ENCODE results near the gene P2RX3.

Gene P2RX3

GRCh38 chr11:57315491-57315890, 22.7 kb upstream of the P2RX3 start:
- Mint-ChIP-seq H3K9me3 (no peaks in the 10 kb centered on the region), H3K27ac (no peak overlapping the region), H3K27me3 (ENCODE audit: low read depth) (no peaks in the 10 kb centered on the region), H3K4me1 (ENCODE audit: low read depth) (peaks cover 8% of the 10 kb centered on the region), H3K4me3 (no peak overlapping the region), H3K36me3 (ENCODE audit: low read depth) (peaks cover 3% of the 10 kb centered on the region)

DNA sequence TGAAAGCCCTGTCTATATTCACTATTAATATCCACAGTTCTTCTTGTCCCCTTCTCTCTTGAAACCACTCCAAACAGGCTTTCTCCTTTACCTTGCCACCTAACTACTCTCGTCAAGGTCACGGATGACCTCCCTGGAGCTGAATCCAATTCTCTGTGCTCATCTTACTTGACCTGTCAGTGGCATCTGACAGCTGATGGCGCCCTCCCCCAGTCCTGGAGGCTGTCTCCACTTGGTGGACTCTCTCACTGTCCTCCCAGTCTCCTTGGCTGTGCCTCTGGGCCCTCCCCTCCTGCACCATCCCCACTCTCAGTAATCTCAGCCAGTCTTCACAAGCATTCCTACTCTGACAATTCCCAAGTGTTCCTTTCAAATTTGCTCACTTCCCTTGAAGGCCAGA, 22.1 kb upstream of the P2RX3 start:
- Mint-ChIP-seq H3K36me3 (ENCODE audit: low read depth) (peaks cover 6% of the 10 kb centered on the region), H3K9me3 (no peaks in the 10 kb centered on the region), H3K4me3 (no peak overlapping the region), H3K27ac (no peak overlapping the region), H3K4me1 (ENCODE audit: low read depth) (peaks cover 3% of the 10 kb centered on the region), H3K27me3 (ENCODE audit: low read depth) (no peaks in the 10 kb centered on the region)

- H3K4me3 Mint-ChIP-seq, result no peak overlapping the region
- no peak overlapping the region for H3K27ac Mint-ChIP-seq
- H3K4me1 Mint-ChIP-seq (ENCODE audit: low read depth), result peaks cover 13% of the 10 kb centered on the region
- no peaks in the 10 kb centered on the region for H3K27me3 Mint-ChIP-seq (ENCODE audit: low read depth)
- H3K9me3 Mint-ChIP-seq, result no peaks in the 10 kb centered on the region
- peaks cover 6% of the 10 kb centered on the region for H3K36me3 Mint-ChIP-seq (ENCODE audit: low read depth)
These were observed 20.0 kb upstream of the P2RX3 start for GRCh38 chr11:57318178-57318577.

GRCh38 chr11:57320067-57320718, 18.0 kb upstream of the P2RX3 start:
- Mint-ChIP-seq H3K27me3 (ENCODE audit: low read depth) (no peaks in the 10 kb centered on the region), H3K27ac (no peak overlapping the region), H3K4me1 (ENCODE audit: low read depth) (peaks cover 23% of the 10 kb centered on the region), H3K4me3 (no peak overlapping the region), H3K9me3 (no peaks in the 10 kb centered on the region), H3K36me3 (ENCODE audit: low read depth) (peaks cover 6% of the 10 kb centered on the region)

DNA sequence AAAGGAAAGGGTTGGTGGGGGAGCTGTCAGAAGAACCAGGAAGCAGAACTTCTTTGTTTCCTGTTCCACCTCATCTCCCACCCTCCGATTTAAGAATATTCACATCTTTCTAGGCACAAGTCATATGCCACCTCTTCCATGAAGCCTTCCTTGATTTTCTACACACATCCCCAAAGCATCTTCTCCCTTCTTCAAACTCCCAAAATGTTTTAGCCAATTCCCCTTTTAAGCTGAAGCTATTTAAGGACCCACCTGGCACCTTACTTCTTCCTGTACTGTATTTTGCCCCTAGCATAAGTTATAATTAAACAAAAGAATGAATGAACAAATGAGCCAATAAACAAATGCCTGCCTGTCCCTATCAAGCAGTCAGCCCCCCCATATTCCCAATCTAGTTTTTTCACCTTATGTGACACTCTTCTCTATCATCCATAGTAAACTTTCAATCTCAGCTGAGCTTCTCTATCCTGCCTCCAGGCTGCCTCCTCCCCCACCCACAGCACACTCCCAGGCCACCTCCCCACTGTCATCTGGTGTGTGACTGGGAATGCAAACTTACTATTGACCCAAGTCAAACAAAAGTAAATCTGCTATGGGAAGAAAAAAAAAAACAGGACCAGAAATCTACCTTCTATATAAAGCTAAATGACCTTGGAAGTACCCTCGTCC, 17.3 kb upstream of the P2RX3 start:
- Mint-ChIP-seq H3K36me3 (ENCODE audit: low read depth) (peaks cover 11% of the 10 kb centered on the region), H3K27ac (no peak overlapping the region), H3K9me3 (no peaks in the 10 kb centered on the region), H3K4me3 (no peak overlapping the region), H3K4me1 (ENCODE audit: low read depth) (peaks cover 29% of the 10 kb centered on the region), H3K27me3 (ENCODE audit: low read depth) (no peaks in the 10 kb centered on the region)

GRCh38 chr11:57321388-57322255, 16.5 kb upstream of the P2RX3 start:
- peak overlapping the region; percentile 39 for H3K4me3 Mint-ChIP-seq
- peaks cover 16% of the 10 kb centered on the region for H3K36me3 Mint-ChIP-seq (ENCODE audit: low read depth)
- H3K27ac Mint-ChIP-seq, result no peak overlapping the region
- H3K9me3 Mint-ChIP-seq, result no peaks in the 10 kb centered on the region
- H3K4me1 Mint-ChIP-seq (ENCODE audit: low read depth), result peaks cover 37% of the 10 kb centered on the region
- no peaks in the 10 kb centered on the region for H3K27me3 Mint-ChIP-seq (ENCODE audit: low read depth)

GRCh38 chr11:57322256-57323166, 15.6 kb upstream of the P2RX3 start:
- H3K36me3 Mint-ChIP-seq (ENCODE audit: low read depth), result peaks cover 25% of the 10 kb centered on the region
- H3K27ac Mint-ChIP-seq, result peak overlapping the region; percentile 58
- peaks cover 43% of the 10 kb centered on the region for H3K4me1 Mint-ChIP-seq (ENCODE audit: low read depth)
- H3K27me3 Mint-ChIP-seq (ENCODE audit: low read depth), result no peaks in the 10 kb centered on the region
- H3K4me3 Mint-ChIP-seq, result peak overlapping the region; percentile 85
- no peaks in the 10 kb centered on the region for H3K9me3 Mint-ChIP-seq

- Mint-ChIP-seq H3K27me3 (ENCODE audit: low read depth) (no peaks in the 10 kb centered on the region), H3K4me1 (ENCODE audit: low read depth) (peaks cover 46% of the 10 kb centered on the region), H3K9me3 (no peaks in the 10 kb centered on the region), H3K4me3 (peak overlapping the region; percentile 85), H3K27ac (peak overlapping the region; percentile 75), H3K36me3 (ENCODE audit: low read depth) (peaks cover 30% of the 10 kb centered on the region)
These were observed 14.8 kb upstream of the P2RX3 start for GRCh38 chr11:57323167-57323854.

DNA sequence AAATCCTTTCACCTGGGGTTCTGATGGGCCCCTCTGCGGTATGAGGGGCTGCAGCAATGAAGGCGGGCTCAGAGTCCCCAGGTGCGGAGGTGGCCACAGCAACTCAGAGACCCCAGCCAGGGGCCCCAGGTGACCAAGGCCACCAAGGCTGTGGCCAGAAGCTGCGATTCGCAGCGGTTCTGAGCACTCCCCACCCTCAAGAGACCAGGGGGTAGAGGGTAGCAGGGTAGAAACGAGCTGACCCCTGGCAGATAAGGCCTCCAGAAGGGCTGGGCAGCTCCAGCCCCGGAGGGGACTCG, 14.3 kb upstream of the P2RX3 start:
- peaks cover 46% of the 10 kb centered on the region for H3K4me1 Mint-ChIP-seq (ENCODE audit: low read depth)
- peaks cover 35% of the 10 kb centered on the region for H3K36me3 Mint-ChIP-seq (ENCODE audit: low read depth)

DNA sequence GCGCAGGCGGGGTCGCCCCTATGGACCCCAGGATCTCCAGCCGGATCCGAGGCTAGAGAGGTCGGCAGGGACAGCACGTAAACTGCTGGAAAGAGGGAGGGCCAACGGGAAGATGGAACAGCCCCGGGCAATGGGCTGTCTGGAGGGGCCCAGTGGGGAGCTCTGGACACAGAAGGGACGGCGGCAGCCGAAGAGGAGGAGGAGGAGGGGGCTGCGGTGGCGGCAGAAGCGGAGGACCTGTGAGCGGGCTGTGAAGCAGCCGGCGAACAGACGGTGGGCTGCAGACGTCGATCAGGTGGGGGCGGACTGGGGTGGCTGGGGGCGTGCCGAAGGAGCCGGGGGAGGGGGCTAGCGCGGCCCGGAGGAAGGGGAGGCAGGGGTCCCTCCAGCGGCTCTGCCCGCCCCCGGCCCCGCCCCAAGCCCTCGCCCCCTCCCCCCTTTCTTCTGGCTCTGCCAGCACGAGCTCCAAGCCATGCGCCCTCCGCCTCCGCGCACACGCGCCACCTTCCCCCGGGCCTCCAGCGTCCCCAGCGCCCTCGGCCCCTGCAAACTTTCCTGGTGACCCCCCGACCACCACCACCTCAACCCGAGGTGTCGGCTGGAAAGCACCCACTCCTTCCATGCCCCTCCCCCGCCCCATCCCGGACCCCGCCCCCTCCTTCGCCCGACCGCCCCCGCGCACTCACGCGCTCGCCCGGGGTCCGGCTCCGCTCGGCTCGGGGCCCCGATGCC, 13.8 kb upstream of the P2RX3 start:
- Mint-ChIP-seq H3K4me3 (peak overlapping the region; percentile 85), H3K36me3 (ENCODE audit: low read depth) (peaks cover 35% of the 10 kb centered on the region), H3K27me3 (ENCODE audit: low read depth) (no peaks in the 10 kb centered on the region), H3K9me3 (no peaks in the 10 kb centered on the region), H3K4me1 (ENCODE audit: low read depth) (peaks cover 46% of the 10 kb centered on the region), H3K27ac (peak overlapping the region; percentile 80)

More for the DNA sequence above, 14.3 kb upstream of the P2RX3 start:
- peak overlapping the region; percentile 80 for H3K27ac Mint-ChIP-seq
- no peaks in the 10 kb centered on the region for H3K9me3 Mint-ChIP-seq
- peak overlapping the region; percentile 85 for H3K4me3 Mint-ChIP-seq
- no peaks in the 10 kb centered on the region for H3K27me3 Mint-ChIP-seq (ENCODE audit: low read depth)

- peak within 1 kb of the TSS; percentile 85 for H3K4me3 Mint-ChIP-seq
- H3K9me3 Mint-ChIP-seq, result no peaks in the 10 kb centered on the region
- no peaks in the 10 kb centered on the region for H3K27me3 Mint-ChIP-seq (ENCODE audit: low read depth)
- peak within 1 kb of the TSS; percentile 92 for H3K27ac Mint-ChIP-seq
- peaks cover 49% of the 10 kb centered on the region for H3K4me1 Mint-ChIP-seq (ENCODE audit: low read depth)
- peaks cover 43% of the 10 kb centered on the region for H3K36me3 Mint-ChIP-seq (ENCODE audit: low read depth)
These were observed 13.0 kb upstream of the P2RX3 start, which contains the start of gene TNKS1BP1 for GRCh38 chr11:57324886-57325734. TNKS1BP1 (minus strand) TSS chr11:57324952; CDS start chr11:57321885, 3,067 bp downstream.

DNA sequence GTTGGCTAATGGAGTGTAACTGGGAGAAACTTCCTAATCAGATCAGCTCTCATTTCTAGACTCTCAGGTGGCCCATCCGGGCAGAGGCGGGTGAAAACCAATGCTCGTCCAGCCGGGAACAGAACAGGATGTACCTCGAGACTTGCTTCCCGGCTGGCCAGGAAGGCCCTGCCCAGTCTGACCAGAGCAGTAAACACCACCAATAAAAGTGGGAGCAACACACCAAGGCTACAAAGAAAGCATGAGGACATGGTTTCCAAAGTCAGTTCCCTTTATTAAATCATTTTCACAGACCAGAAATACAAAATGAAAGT, 12.5 kb upstream of the P2RX3 start:
- Mint-ChIP-seq H3K27me3 (ENCODE audit: low read depth) (no peaks in the 10 kb centered on the region), H3K9me3 (no peaks in the 10 kb centered on the region), H3K4me1 (ENCODE audit: low read depth) (peaks cover 51% of the 10 kb centered on the region), H3K4me3 (peak overlapping the region; percentile 81), H3K27ac (peak overlapping the region; percentile 92), H3K36me3 (ENCODE audit: low read depth) (peaks cover 48% of the 10 kb centered on the region)

Measured in T-helper 1 cell treated with Interleukin-12 subunit alpha and Interleukin-12 subunit beta and Interleukin-4 antibody, amounts not matched to agents 30 μg/mL and 1 μg/mL, for 36 hours (primary cell).